HG02885 (cell line): Measurements from ENCODE around the gene VPS41.

ENCODE experiments used
- ATAC-seq: cut with Tn5 transposase; IDR thresholded peaks from one replicate; pipeline ENCODE4 v1.9.1; 2021; ENCODE audit warnings: mild to moderate bottlenecking; ENCODE audit not compliant: unreplicated experiment, poor library complexity

Gene VPS41

GRCh38 chr7:38681882-38682281, 227.1 kb downstream of the VPS41 start:
- no peak for ATAC-seq

GRCh38 chr7:38679419-38679818, 229.6 kb downstream of the VPS41 start:
- no peak for ATAC-seq

- ATAC-seq, result no peak
Measured at GRCh38 chr7:38678698-38679054, 230.3 kb downstream of the VPS41 start.

- no peak for ATAC-seq
Measured at GRCh38 chr7:38677981-38678697, 230.9 kb downstream of the VPS41 start.

- ATAC-seq, result no peak
Measured at GRCh38 chr7:38675494-38676106, 233.4 kb downstream of the VPS41 start.

GRCh38 chr7:38674513-38674912, 234.5 kb downstream of the VPS41 start:
- ATAC-seq, result no peak

DNA sequence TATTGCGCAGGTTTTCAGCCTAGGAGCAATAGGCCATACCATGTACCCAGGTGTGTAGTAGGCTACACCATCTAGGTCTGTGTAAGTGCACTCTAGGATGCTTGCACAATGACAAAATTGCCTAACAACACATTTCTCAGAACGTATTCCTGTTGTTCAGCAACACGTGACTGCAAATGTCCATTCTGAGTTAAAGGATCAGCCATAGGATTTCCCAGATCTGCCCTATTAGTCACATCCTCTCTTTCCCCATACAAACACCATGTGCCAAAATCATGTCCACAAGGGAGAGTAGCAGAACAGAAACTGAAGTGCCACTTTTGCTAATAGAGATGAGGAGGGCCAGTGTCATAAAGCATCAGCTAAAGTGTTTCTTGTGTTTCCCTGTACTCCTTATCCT, 235.2 kb downstream of the VPS41 start:
- no peak for ATAC-seq
